GM12874 (cell line): ENCODE results near the gene KITLG.

Experiments used
- TF ChIP-seq, protein P1 (sequence below): IDR thresholded peaks from 2 replicates; pipeline ENCODE4 v1.5.1; 2011; ENCODE audit warnings: low read depth, mild to moderate bottlenecking, control low read depth, low read length, moderate library complexity; ENCODE audit not compliant: insufficient read depth

The KITLG gene

DNA sequence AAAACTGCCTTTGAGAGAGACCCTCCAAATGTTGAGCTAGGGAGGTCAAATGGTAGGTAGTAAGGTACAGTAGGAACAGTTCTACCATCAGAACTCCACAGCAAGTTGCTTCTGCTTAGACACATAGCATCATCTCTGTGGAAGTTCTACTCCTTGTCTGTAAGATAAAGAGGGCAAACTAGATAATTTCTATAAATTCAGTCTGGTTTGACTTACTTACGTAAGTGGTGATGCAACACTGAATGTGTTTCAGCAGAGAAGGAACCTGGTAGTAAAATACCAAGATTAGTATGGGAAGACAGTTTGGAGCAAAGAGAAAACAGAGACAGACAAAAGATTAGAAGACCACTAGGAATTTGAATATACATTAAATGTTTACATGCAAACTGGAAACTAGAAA lies 42.0 kb downstream of the KITLG start:
- TF ChIP-seq, protein P1, sequence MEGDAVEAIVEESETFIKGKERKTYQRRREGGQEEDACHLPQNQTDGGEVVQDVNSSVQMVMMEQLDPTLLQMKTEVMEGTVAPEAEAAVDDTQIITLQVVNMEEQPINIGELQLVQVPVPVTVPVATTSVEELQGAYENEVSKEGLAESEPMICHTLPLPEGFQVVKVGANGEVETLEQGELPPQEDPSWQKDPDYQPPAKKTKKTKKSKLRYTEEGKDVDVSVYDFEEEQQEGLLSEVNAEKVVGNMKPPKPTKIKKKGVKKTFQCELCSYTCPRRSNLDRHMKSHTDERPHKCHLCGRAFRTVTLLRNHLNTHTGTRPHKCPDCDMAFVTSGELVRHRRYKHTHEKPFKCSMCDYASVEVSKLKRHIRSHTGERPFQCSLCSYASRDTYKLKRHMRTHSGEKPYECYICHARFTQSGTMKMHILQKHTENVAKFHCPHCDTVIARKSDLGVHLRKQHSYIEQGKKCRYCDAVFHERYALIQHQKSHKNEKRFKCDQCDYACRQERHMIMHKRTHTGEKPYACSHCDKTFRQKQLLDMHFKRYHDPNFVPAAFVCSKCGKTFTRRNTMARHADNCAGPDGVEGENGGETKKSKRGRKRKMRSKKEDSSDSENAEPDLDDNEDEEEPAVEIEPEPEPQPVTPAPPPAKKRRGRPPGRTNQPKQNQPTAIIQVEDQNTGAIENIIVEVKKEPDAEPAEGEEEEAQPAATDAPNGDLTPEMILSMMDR, result no peak

DNA sequence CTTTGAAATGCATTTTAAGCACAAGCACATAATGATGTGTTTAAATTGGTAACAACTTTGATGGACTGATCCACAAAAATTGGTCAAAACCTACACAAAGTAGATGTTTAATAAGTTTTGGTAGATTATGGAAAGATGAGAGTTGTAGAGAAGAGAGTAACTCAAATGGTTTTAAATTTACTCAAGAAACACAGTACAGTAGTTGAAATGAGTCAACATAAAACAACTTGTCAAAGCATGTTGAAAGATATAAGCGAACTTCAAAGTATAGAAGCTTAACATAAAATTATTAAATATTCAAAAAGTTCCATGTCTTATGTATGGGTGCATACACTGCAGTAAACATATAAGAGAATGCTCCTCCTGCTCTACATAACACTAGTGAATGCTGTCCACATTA lies 49.4 kb downstream of the KITLG start:
- TF ChIP-seq, protein P1, result no peak

DNA sequence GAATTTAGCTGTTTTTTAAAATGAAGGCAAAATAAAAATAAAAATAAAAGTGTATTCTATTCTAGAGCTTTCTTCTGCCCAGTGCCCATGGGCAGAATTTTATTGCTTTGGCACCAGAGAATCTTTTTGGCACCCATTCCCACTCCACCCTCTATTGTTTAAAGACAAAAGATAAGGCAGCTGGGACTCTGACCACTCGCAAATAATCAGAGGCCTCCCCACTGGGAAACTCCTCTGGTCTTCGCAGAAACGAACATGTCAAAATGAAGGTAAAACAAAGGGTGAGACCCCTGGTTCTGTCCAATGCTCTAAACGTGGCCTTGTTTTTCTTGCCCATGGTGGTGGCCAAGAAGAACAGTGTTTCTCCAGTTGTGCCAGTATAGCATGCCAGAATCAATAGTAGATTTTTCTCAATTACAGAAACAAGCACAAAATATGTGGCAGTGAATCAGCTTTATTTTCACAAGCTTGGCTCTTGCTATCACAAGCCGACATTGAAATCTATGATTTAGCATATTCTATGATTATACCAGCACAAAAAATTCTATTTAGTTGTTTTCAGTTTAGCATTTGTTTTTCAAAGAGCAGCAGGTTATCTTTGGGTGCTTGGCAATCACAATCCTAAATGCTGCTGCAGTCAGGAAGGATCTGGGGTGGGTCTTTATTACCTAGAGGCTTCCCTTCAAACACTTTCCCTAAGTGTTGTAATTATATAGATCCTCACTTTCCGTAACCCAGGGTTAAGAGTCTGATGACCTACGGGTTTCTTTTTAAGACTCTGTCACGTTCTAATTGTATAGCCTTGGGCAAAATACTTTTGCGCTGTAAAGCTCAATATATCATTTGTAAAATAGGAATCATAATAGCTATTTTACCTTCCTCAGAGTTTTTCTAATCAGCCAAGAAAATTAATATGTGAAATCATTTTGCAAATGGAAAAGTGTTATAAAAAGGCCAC lies 50.5 kb downstream of the KITLG start:
- TF ChIP-seq, protein P1, result no peak

DNA sequence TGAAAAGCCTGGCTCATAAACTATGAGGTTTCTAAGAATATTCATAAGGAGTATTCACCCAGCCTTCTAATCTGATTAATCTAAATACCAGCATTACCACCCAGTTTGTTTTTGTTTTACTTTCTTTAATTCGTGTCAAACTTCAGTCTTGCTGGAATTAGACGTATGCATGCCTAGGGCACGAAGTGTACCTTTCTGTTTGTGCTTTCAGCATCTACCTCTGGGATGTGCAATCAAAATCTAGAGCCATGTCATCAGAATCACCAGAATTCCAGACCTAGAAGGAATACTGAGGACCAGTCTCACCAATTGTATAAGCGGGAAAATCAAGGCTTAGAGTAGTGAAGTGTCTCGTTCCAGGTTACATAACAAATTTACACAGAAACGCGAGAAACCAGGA lies 57.3 kb downstream of the KITLG start:
- TF ChIP-seq, protein P1, result no peak

DNA sequence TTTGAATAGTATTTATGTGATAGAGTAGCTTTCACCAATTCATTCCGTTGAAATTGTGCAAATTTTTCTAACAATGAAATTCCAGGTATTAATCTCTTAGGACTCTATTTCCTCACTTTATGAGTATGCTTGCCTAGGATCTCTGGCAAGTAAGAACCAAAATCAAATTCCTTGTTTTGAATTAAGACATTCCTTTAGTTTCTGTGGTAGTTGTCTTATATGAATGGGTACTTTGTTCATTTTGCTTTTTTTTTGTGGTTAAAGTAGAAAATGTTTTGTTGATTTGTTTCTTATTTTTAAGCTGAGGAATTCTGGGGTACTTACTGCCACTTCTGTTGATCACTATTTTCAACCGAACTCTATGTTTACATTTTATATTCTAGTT lies 59.8 kb downstream of the KITLG start:
- TF ChIP-seq, protein P1, result no peak

DNA sequence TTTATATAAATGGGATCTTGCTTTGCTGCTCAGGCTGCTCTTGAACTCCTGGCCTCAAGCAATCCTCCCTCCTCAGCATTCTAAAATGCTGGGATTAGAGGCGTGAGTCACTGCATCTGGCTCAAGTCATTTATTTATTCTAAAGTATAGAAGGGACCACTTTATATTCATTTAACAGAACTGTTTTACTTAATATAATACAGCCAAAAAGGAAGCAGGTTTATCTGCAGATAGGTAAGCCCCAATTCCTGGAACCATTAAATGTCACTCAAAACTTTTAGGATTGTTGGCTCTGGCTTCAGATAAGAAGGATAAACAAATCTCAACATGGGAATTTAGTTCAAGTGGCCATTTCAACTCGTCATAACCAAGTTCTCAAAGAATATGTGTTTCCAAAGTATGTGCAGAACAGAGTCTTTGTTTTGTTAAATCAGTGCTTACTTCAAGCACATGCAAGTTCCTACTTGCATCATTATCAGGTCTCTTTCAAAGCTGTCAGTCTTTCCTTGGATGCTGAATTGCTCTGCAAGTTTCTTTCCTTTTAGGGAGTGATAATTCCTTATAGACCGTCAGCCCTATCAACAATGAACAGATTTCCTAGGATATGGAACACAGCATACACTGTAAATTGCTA lies 60.4 kb downstream of the KITLG start:
- TF ChIP-seq, protein P1, result no peak

DNA sequence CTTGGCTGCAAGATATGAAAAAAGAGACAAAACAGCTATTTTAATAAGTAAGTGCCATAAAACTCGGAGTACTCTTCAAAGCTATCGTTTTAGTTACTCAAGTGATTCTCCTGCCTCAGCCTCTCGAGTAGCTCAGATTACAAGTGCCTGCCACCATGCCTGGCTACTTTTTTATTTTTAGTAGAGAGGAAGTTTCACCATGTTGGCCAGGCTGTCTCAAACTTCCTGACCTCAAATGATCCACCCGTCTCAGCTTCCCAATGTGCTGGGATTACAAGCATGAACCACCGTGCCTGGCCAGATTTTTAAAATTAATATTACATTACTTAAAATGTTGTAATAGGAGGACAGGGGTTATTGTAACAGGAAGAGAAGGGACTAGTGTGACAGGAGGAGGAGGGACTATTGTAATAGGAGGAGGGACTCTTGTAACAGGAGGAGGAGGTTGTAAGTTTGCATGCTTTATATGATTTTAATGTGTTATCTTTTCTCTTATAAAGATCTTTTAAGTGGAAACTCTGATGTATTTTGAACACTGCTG lies 61.3 kb downstream of the KITLG start:
- TF ChIP-seq, protein P1, result no peak
